Uterus (tissue), 4 donors: Measurements from ENCODE around the gene PSMB9. TPM values are rescaled to one million over a fixed set of nuclear protein-coding genes. Genes with fewer than 3 reads are reported as not detected.
"Not testable (repeated sequence)": the region's sequence is repeated elsewhere in the genome, so short reads cannot be mapped to it uniquely, and the experiment has no call there.

Experiments
- DNase-seq, 2 donors: peaks; one replicate each; pipeline ENCODE4 v3.0.0-alpha.2; 2019 to 2020
- H3K27ac ChIP-seq, 2 donors: fragments of 200-600 bp; sonication (generic); 1 replicate in 1 of 2; 2 replicates in 1 of 2; pipeline ENCODE4 v1.5.1; 2016 to 2018
- H3K27me3 ChIP-seq, 2 donors: fragments of 200-600 bp; sonication (generic); one replicate each; pipeline ENCODE4 v1.5.1; 2018 to 2019; ENCODE audit warnings: control low read depth in 1 of 2
- H3K36me3 ChIP-seq, 2 donors: fragments of 200-600 bp; sonication (generic); one replicate each; pipeline ENCODE4 v1.5.1; 2019; ENCODE audit warnings: control low read depth in 1 of 2
- H3K4me1 ChIP-seq, 2 donors: fragments of 200-600 bp; sonication (generic); one replicate each; pipeline ENCODE4 v1.5.1; 2018 to 2019; ENCODE audit warnings: control low read depth in 1 of 2
- H3K4me3 ChIP-seq, 2 donors: fragments of 200-600 bp; sonication (generic); 1 replicate in 1 of 2; 2 replicates in 1 of 2; pipeline ENCODE4 v1.5.1; 2018 to 2019; ENCODE audit warnings: mild to moderate bottlenecking in 1 of 2
- H3K9me3 ChIP-seq, 2 donors: fragments of 200-600 bp; sonication (generic); one replicate each; pipeline ENCODE4 v1.5.1; 2019; ENCODE audit warnings: control low read depth in 1 of 2
- CTCF ChIP-seq, 4 experiments: fragments of 200-600 bp in 2 of 4; fragments of 450-650 bp in 2 of 4; sonication (generic) in 2 of 4; IDR thresholded peaks; one replicate each; pipeline ENCODE4 v1.5.1; 2016 to 2019; ENCODE audit warnings: antibody characterized with exemption in 4 of 4, mild to moderate bottlenecking in 2 of 4, moderate library complexity in 1 of 4
- POLR2A ChIP-seq, 2 donors: fragments of 450-650 bp; IDR thresholded peaks; one replicate each; pipeline ENCODE4 v1.6.1; 2016; ENCODE audit warnings: antibody characterized with exemption in 2 of 2, mild to moderate bottlenecking in 1 of 2, moderate library complexity in 1 of 2
- intact Hi-C: fragments of 100-400 bp; cut with DNase I; formaldehyde crosslinking; loops from one replicate; pipeline ENCODE4 v1.15.1; 2023; ENCODE audit warnings: low total_unique reads
- total RNA-seq, 4 donors: library from RNA; depleted of rRNA in 3 of 4; stranded (reverse); fragments of >200 nt in 3 of 4; gene quantifications; one replicate each; pipeline versions ENCODE4 v1.1.0 to v1.2.4, GENCODE V29; 2014 to 2023
- donor health status: DM: yes; HTN: yes; CAD: no.

PSMB9 gene
- total RNA-seq: 10 to 100 TPM; 14.0 to 50.7 (median 38.6) TPM

GRCh38 chr6:32853541-32854375 is at the start of gene PSMB9, which contains the start of gene TAP1:
TSS of gene PSMB9 (plus strand) at chr6:32854192. CDS start at chr6:32854230, 38 bp downstream.
TSS of gene TAP1 (minus strand) at chr6:32853704. CDS start at chr6:32853636, 68 bp downstream.
- Histone ChIP-seq H3K4me3 (peak within 1 kb of the TSS; percentile 61 to 87), H3K9me3 (no peaks in the 10 kb centered on the region), H3K27me3 (no peaks in the 10 kb centered on the region), H3K27ac (peak within 1 kb of the TSS; percentile 97 to 99), H3K36me3 (no peaks in the 10 kb centered on the region), H3K4me1 (peaks cover 7 to 9% of the 10 kb centered on the region in 2 donors)
- TF ChIP-seq POLR2A (IDR thresholded peaks at IDR 0.05) (peak; percentile 94), CTCF (IDR thresholded peaks at IDR 0.05) (peak; percentile 88 to 95 (median 92))
- DNase-seq: peak; percentile 95 to 97
- intact Hi-C loops: no loop called here

- H3K9me3 ChIP-seq, intact Hi-C loops, H3K27me3 ChIP-seq: not testable (repeated sequence)
Observed at GRCh38 chr6:32805404-32805803, 48.6 kb upstream of the PSMB9 start.

GRCh38 chr6:32807020-32807580 is 46.9 kb upstream of the PSMB9 start:
- Histone ChIP-seq H3K36me3 (no peaks in the 10 kb centered on the region), H3K9me3 (no peaks in the 10 kb centered on the region), H3K4me3 (no peak overlapping the region), H3K27me3 (no peaks in the 10 kb centered on the region), H3K27ac (no peak overlapping the region), H3K4me1 (no peaks in the 10 kb centered on the region)
- intact Hi-C loops: no loop called here
- DNase-seq: no peak
- no peak for TF ChIP-seq CTCF (IDR thresholded peaks at IDR 0.05)
- no peak for TF ChIP-seq POLR2A (IDR thresholded peaks at IDR 0.05)

More at GRCh38 chr6:32805404-32805803, 48.6 kb upstream of the PSMB9 start:
- not testable (repeated sequence) for DNase-seq, H3K4me3 ChIP-seq, H3K4me1 ChIP-seq, H3K36me3 ChIP-seq, H3K27ac ChIP-seq

GRCh38 chr6:32809171-32809570 is 44.8 kb upstream of the PSMB9 start:
- H3K4me3 ChIP-seq: no peak overlapping the region
- no peaks in the 10 kb centered on the region for H3K36me3 ChIP-seq
- intact Hi-C loops: no loop called here
- no peaks in the 10 kb centered on the region for H3K9me3 ChIP-seq
- H3K27ac ChIP-seq: no peak overlapping the region
- no peaks in the 10 kb centered on the region for H3K4me1 ChIP-seq
- H3K27me3 ChIP-seq: no peaks in the 10 kb centered on the region
- no peak for DNase-seq
- no peak for TF ChIP-seq POLR2A (IDR thresholded peaks at IDR 0.05)
- TF ChIP-seq CTCF (IDR thresholded peaks at IDR 0.05): no peak

- H3K36me3 ChIP-seq: no peaks in the 10 kb centered on the region
- H3K4me3 ChIP-seq: no peak overlapping the region
- no peaks in the 10 kb centered on the region for H3K27me3 ChIP-seq
- no peak for DNase-seq
- no peak for TF ChIP-seq POLR2A (IDR thresholded peaks at IDR 0.05)
- TF ChIP-seq CTCF (IDR thresholded peaks at IDR 0.05): no peak
- intact Hi-C loops: no loop called here
- H3K4me1 ChIP-seq: no peaks in the 10 kb centered on the region
- H3K27ac ChIP-seq: no peak overlapping the region
- no peaks in the 10 kb centered on the region for H3K9me3 ChIP-seq
Observed at GRCh38 chr6:32814145-32814544, 39.8 kb upstream of the PSMB9 start.
